Measurements from ENCODE around the gene LYRM2. TPM values are rescaled to one million over a fixed set of nuclear protein-coding genes. Genes with fewer than 3 reads are reported as not detected.

LYRM2 gene
- total RNA-seq, 1 donor from 2014 or later, result 30.2 TPM

GRCh38 chr6:89574910-89575561 lies 63.5 kb downstream of the LYRM2 start:
- no peaks in the 10 kb centered on the region for H3K36me3 Mint-ChIP-seq (ENCODE audit: unreplicated experiment)
- peaks cover 1% of the 10 kb centered on the region for H3K9me3 Mint-ChIP-seq (ENCODE audit: unreplicated experiment)
- no peak for TF ChIP-seq CTCF (IDR thresholded peaks at IDR 0.05; ENCODE audit: partially characterized antibody, unreplicated experiment)
- H3K4me3 Mint-ChIP-seq (ENCODE audit: unreplicated experiment), result no peak overlapping the region
- no peak for DNase-seq
- no peaks in the 10 kb centered on the region for H3K27me3 Mint-ChIP-seq (ENCODE audit: unreplicated experiment)
- H3K4me1 Mint-ChIP-seq (ENCODE audit: low read depth, unreplicated experiment), result peaks cover 4% of the 10 kb centered on the region
- H3K27ac Mint-ChIP-seq (ENCODE audit: unreplicated experiment), result no peak overlapping the region

- Mint-ChIP-seq H3K27me3 (ENCODE audit: unreplicated experiment) (peaks cover 2% of the 10 kb centered on the region), H3K4me1 (ENCODE audit: low read depth, unreplicated experiment) (peaks cover 46% of the 10 kb centered on the region), H3K4me3 (ENCODE audit: unreplicated experiment) (peak overlapping the region; percentile 63)
Observed at GRCh38 chr6:89567630-89568390, 70.7 kb downstream of the LYRM2 start.

GRCh38 chr6:89566930-89567629 lies 71.5 kb downstream of the LYRM2 start:
- Mint-ChIP-seq H3K4me1 (ENCODE audit: low read depth, unreplicated experiment) (peaks cover 53% of the 10 kb centered on the region), H3K27ac (ENCODE audit: unreplicated experiment) (peak overlapping the region; percentile 76), H3K27me3 (ENCODE audit: unreplicated experiment) (peaks cover 2% of the 10 kb centered on the region), H3K9me3 (ENCODE audit: unreplicated experiment) (peaks cover 2% of the 10 kb centered on the region), H3K4me3 (ENCODE audit: unreplicated experiment) (peak overlapping the region; percentile 63), H3K36me3 (ENCODE audit: unreplicated experiment) (no peaks in the 10 kb centered on the region)
- DNase-seq, result peak; percentile 41
- no peak for TF ChIP-seq CTCF (IDR thresholded peaks at IDR 0.05; ENCODE audit: partially characterized antibody, unreplicated experiment)

More at GRCh38 chr6:89567630-89568390, 70.7 kb downstream of the LYRM2 start:
- no peak for TF ChIP-seq CTCF (IDR thresholded peaks at IDR 0.05; ENCODE audit: partially characterized antibody, unreplicated experiment)
- peaks cover 2% of the 10 kb centered on the region for H3K9me3 Mint-ChIP-seq (ENCODE audit: unreplicated experiment)
- no peaks in the 10 kb centered on the region for H3K36me3 Mint-ChIP-seq (ENCODE audit: unreplicated experiment)
- DNase-seq, result no peak
- H3K27ac Mint-ChIP-seq (ENCODE audit: unreplicated experiment), result peak overlapping the region; percentile 76

- Mint-ChIP-seq H3K27ac (ENCODE audit: unreplicated experiment) (peak overlapping the region; percentile 76), H3K36me3 (ENCODE audit: unreplicated experiment) (no peaks in the 10 kb centered on the region), H3K4me1 (ENCODE audit: low read depth, unreplicated experiment) (peaks cover 60% of the 10 kb centered on the region), H3K4me3 (ENCODE audit: unreplicated experiment) (peak overlapping the region; percentile 16), H3K27me3 (ENCODE audit: unreplicated experiment) (peaks cover 2% of the 10 kb centered on the region), H3K9me3 (ENCODE audit: unreplicated experiment) (peaks cover 2% of the 10 kb centered on the region)
- no peak for TF ChIP-seq CTCF (IDR thresholded peaks at IDR 0.05; ENCODE audit: partially characterized antibody, unreplicated experiment)
- no peak for DNase-seq
Observed at GRCh38 chr6:89566008-89566800, 72.3 kb downstream of the LYRM2 start.
